Esophagus squamous epithelium (tissue), 5 donors: ENCODE data around the gene SMIM24. TPM values are rescaled to one million over a fixed set of nuclear protein-coding genes. Genes with fewer than 3 reads are reported as not detected.

ENCODE experiments used
- DNase-seq: peaks from one replicate; lab custom pipeline; 2025; lab: John Stamatoyannopoulos, UW
- H3K27ac ChIP-seq, 4 donors: fragments of 200-600 bp; sonication (generic); one replicate each; pipeline ENCODE4 v1.5.1; 2016 to 2019; ENCODE audit warnings: mild to moderate bottlenecking in 1 of 4
- H3K27me3 ChIP-seq, 4 donors: fragments of 200-600 bp; sonication (generic); 1 replicate in 3 of 4; 2 replicates in 1 of 4; pipeline versions ENCODE4 v1.5.1 to v1.6.0; 2017 to 2021; ENCODE audit warnings: antibody characterized with exemption in 1 of 4
- H3K36me3 ChIP-seq, 3 donors: fragments of 200-600 bp; sonication (generic); one replicate each; pipeline ENCODE4 v1.5.1; 2016 to 2019
- H3K4me1 ChIP-seq, 3 donors: fragments of 200-600 bp; sonication (generic); one replicate each; pipeline ENCODE4 v1.5.1; 2017 to 2019
- H3K4me3 ChIP-seq, 4 donors: fragments of 200-600 bp; sonication (generic); 1 replicate in 3 of 4; 2 replicates in 1 of 4; pipeline ENCODE4 v1.5.1; 2016 to 2019; ENCODE audit warnings: mild to moderate bottlenecking in 2 of 4, moderate library complexity in 1 of 4
- H3K9me3 ChIP-seq, 3 donors: fragments of 200-600 bp; sonication (generic); one replicate each; pipeline ENCODE4 v1.5.1; 2016 to 2019
- POLR2A ChIP-seq, 4 donors: fragments of 450-650 bp; IDR thresholded peaks; one replicate each; pipeline ENCODE4 v1.6.1; 2017; ENCODE audit warnings: antibody characterized with exemption in 4 of 4, mild to moderate bottlenecking in 4 of 4, moderate library complexity in 3 of 4
- WGBS, 2 donors: methylation state at CpG; one replicate each; pipeline ENCODE4 v1.1.5; 2018; 5-methylcytosine and 5-hydroxymethylcytosine counted together
- intact Hi-C: fragments of 100-400 bp; cut with DNase I; formaldehyde crosslinking; loops from one replicate; pipeline ENCODE4 v1.15.0; 2022
- total RNA-seq, 4 donors: library from RNA; depleted of rRNA; stranded (reverse); fragments of >200 nt; gene quantifications; one replicate each; pipeline ENCODE4 v1.1.0, GENCODE V29; 2016
- TF ChIP-seq, protein P1 (sequence below), 6 experiments: fragments of 450-650 bp in 4 of 6; fragments of 200-600 bp in 2 of 6; sonication (generic) in 2 of 6; IDR thresholded peaks; one replicate each; pipeline ENCODE4 v1.5.1; 2016 to 2019; ENCODE audit warnings: antibody characterized with exemption in 6 of 6, mild to moderate bottlenecking in 4 of 6, moderate library complexity in 4 of 6
- donor health status: DM: yes; HTN: yes; CAD: no.

Gene SMIM24
- total RNA-seq, 4 donors from 2014 or later: not detected

DNA sequence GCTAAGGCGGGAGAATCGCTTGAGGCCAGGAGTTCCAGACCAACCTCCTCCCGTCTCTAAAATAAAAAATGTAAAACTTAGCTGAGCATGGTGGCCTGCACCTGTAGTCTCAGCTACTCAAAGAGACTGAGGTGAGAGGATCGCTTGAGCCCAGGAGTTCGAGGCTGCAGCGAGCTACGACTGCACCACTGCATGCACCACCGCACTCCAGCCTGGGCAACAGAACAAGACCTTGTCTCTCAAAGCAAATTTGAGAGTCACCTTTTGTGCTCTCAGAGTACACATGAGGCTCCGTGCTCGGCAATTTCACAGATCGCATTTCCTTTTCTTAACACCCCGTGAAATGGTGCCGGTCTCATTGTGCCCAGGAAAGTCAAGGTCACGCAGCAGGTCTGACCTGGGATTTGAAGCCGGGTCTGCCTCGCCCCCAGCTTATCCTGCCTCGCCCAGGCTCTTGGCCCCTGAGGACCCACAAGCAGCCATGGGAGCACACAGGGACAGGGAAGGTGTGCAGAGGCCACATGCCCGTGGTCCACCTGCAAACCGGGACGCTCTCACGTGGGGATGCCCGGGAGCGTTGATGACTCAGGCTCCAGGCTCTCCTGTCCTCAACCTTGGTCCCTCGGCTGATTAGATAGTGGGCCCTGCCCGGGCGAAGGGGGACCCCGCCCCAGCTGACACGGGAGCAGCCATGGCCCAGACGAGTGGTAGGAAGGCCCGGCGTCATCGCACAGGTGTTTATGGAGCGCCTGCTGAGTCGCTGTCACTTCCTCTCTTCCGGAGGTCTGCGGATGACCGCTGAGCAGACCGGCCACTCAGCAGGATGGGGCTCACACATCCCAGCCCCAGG is 1.1 kb upstream of the SMIM24 start:
- no peak overlapping the region for H3K4me3 ChIP-seq
- H3K27me3 ChIP-seq: peaks cover 0 to 79% (median 4%) of the 10 kb centered on the region in 4 donors
- no peak overlapping the region for H3K27ac ChIP-seq
- TF ChIP-seq, protein P1, sequence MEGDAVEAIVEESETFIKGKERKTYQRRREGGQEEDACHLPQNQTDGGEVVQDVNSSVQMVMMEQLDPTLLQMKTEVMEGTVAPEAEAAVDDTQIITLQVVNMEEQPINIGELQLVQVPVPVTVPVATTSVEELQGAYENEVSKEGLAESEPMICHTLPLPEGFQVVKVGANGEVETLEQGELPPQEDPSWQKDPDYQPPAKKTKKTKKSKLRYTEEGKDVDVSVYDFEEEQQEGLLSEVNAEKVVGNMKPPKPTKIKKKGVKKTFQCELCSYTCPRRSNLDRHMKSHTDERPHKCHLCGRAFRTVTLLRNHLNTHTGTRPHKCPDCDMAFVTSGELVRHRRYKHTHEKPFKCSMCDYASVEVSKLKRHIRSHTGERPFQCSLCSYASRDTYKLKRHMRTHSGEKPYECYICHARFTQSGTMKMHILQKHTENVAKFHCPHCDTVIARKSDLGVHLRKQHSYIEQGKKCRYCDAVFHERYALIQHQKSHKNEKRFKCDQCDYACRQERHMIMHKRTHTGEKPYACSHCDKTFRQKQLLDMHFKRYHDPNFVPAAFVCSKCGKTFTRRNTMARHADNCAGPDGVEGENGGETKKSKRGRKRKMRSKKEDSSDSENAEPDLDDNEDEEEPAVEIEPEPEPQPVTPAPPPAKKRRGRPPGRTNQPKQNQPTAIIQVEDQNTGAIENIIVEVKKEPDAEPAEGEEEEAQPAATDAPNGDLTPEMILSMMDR (IDR thresholded peaks at IDR 0.05): no peak
- TF ChIP-seq POLR2A (IDR thresholded peaks at IDR 0.05): no peak
- DNase-seq: no peak
- intact Hi-C loops: no loop called here
- WGBS, 2 donors: 56 to 71% methylated on average over 9 to 15 of the region's 38 CpGs
- H3K9me3 ChIP-seq: no peaks in the 10 kb centered on the region
- no peaks in the 10 kb centered on the region for H3K36me3 ChIP-seq
- peaks cover 0 to 13% (median 7%) of the 10 kb centered on the region in 3 donors for H3K4me1 ChIP-seq

DNA sequence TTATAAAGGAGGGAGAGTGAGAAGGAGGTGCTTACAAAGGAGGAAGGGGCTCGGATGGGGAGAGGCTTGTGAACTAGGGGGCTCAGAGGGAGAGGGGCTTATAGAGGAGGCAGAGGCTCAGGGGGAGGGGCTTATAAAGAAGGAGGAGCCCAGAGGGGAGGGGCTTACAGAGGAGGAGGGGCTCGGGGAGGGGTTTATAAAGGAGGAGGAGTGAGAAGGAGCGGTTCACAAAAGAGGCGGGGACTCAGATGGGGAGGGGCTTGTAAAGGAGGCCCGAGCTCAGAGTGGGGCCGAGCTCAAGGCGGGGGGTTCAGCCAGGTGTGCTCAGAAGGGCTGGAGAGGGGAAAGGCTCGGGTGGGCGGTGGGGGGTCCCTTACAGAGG is 500 bp downstream of the SMIM24 start:
- 44 to 53% methylated on average over 8 to 9 of the region's 9 CpGs for WGBS, 2 donors
- H3K9me3 ChIP-seq: no peaks in the 10 kb centered on the region
- intact Hi-C loops: loop anchor here (5.0 kb wide), 1 partner anchor 158 kb away; no protein-coding TSS in a partner anchor
- no peak overlapping the region for H3K27ac ChIP-seq
- TF ChIP-seq, protein P1 (IDR thresholded peaks at IDR 0.05): no peak
- TF ChIP-seq POLR2A (IDR thresholded peaks at IDR 0.05): no peak
- H3K4me3 ChIP-seq: no peak overlapping the region
- peaks cover 0 to 75% (median 4%) of the 10 kb centered on the region in 4 donors for H3K27me3 ChIP-seq
- H3K36me3 ChIP-seq: no peaks in the 10 kb centered on the region
- peaks cover 0 to 13% (median 7%) of the 10 kb centered on the region in 3 donors for H3K4me1 ChIP-seq
- DNase-seq: no peak

DNA sequence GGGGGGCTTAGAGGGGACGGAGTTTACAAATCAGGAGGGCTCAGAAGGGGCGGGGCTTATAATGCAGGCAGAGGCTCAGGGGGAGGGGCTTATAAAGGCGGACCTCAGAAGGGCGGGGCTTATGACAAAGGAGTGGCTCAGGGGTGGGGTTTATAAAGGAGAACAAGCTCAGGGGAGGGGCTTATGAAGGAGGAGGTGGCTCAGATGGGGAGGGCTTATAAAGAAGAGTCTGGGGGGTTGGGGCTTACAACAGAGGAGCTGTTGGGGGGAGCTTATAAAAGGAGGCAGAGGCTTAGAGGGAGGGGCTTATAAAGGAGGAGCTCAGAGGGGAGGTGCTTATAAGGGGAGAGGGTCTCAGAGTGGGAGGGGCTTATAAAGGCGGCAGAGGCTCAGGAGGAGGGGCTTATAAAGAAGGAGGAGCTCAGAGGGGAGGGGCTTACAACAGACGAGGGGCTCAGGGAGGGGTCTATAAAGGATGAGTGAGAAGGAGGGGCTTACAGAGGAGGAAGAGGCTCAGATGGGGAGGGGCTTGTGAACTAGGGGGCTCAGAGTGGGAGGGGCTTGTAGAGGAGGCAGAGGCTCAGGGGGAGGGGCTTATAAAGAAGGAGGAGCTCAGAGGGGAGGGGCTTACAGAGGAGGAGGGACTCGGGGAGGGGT is 1.0 kb downstream of the SMIM24 start:
- no peaks in the 10 kb centered on the region for H3K36me3 ChIP-seq
- no peak for TF ChIP-seq POLR2A (IDR thresholded peaks at IDR 0.05)
- TF ChIP-seq, protein P1 (IDR thresholded peaks at IDR 0.05): no peak
- H3K4me3 ChIP-seq: no peak overlapping the region
- DNase-seq: no peak
- 30 to 33% methylated on average over 7 of the region's 7 CpGs for WGBS, 2 donors
- no peaks in the 10 kb centered on the region for H3K9me3 ChIP-seq
- H3K4me1 ChIP-seq: peaks cover 0 to 13% (median 7%) of the 10 kb centered on the region in 3 donors
- no peak overlapping the region for H3K27ac ChIP-seq
- peaks cover 0 to 75% (median 4%) of the 10 kb centered on the region in 4 donors for H3K27me3 ChIP-seq
- intact Hi-C loops: loop anchor here (5.0 kb wide), 1 partner anchor 157 kb away; no protein-coding TSS in a partner anchor

DNA sequence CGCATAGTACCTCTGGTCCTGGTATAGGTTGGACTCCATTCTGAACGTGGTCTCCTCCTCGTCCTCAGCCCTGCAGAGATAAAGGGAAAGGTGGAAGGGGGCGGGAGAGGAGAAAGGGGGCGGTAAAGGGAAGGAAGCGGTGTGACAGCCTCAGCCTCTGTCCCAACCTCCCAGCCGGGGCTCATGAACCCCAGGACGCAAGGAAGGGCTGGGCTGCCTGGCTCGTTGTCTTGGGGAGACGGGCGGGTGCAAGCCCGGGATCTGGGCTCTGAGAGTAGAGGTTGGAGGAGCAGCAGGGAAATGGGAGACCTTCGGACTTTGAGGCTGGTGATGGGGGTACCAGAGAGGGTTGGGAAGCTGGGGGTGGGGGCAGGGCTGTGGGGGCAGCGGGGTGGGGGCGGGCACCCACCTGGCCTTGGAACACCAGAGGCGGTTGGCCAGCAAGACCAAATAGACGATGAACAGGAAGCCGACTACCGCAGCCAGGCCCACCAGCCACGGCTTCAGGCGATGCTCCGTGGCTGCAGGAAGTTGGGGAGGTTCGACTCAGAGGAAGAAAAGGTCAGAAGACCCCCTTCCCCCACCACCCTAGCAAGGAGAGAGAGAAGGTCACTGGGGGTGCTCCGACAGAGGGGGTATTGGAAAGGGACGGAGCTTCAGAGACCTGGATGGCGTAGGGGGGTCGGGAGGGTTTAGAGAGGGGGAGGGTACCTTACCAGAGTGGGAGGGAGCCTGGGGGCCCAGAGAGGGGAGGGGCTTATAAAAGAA is 1.7 kb downstream of the SMIM24 start:
- peaks cover 0 to 75% (median 4%) of the 10 kb centered on the region in 4 donors for H3K27me3 ChIP-seq
- no peaks in the 10 kb centered on the region for H3K9me3 ChIP-seq
- H3K4me1 ChIP-seq: peaks cover 0 to 13% (median 7%) of the 10 kb centered on the region in 3 donors
- TF ChIP-seq POLR2A (IDR thresholded peaks at IDR 0.05): no peak
- TF ChIP-seq, protein P1 (IDR thresholded peaks at IDR 0.05): no peak
- intact Hi-C loops: loop anchor here (5.0 kb wide), 1 partner anchor 156 kb away; no protein-coding TSS in a partner anchor
- no peak overlapping the region for H3K4me3 ChIP-seq
- WGBS, 2 donors: 31% methylated on average over 22 to 23 of the region's 27 CpGs
- DNase-seq: no peak
- no peak overlapping the region for H3K27ac ChIP-seq
- H3K36me3 ChIP-seq: no peaks in the 10 kb centered on the region
